ENCODE results near the gene ATOH8.

GRCh38 chr2:85706063-85706462 lies 47.7 kb upstream of the ATOH8 start:
- no peak for TF ChIP-seq CTCF (optimal IDR thresholded peaks at IDR 0.05 in 1 of 3, IDR thresholded peaks at IDR 0.05 in 1 of 3, conservative IDR thresholded peaks at IDR 0.05 in 1 of 3; ENCODE audit: extremely low read depth in 1 of 3, insufficient read depth in 2 of 3, low read length in 3 of 3)
- no peak for TF ChIP-seq EZH2 (IDR thresholded peaks at IDR 0.05; ENCODE audit: low read length)
